ENCODE data around the gene BCLAF3. TPM values are rescaled to one million over a fixed set of nuclear protein-coding genes. Genes with fewer than 3 reads are reported as not detected.

BCLAF3 gene
- total and polyA plus RNA-seq, 7 donors = 4.3 to 16.3 (median 9.6) TPM

- no peak for DNase-seq
- Histone ChIP-seq H3K36me3 (no peaks in the 10 kb centered on the region), H3K4me1 (no peaks in the 10 kb centered on the region), H3K27me3 (no peaks in the 10 kb centered on the region), H3K27ac (no peak overlapping the region), H3K4me3 (no peak overlapping the region), H3K9me3 (no peaks in the 10 kb centered on the region)
- no peak for TF ChIP-seq EP300 (IDR thresholded peaks at IDR 0.05)
- no peak for TF ChIP-seq POLR2A (IDR thresholded peaks at IDR 0.05)
- TF ChIP-seq CTCF (IDR thresholded peaks at IDR 0.05) = no peak
- TF ChIP-seq POLR2AphosphoS5 (IDR thresholded peaks at IDR 0.05) = no peak
- intact Hi-C loops (cut with DNase I) = no loop called here
- WGBS, 2 donors = 59 to 82% methylated on average over 8 of the region's 8 CpGs
These were observed 37.7 kb upstream of the BCLAF3 start for GRCh38 chrX:20028588-20028987.

GRCh38 chrX:20026278-20026677 lies 35.4 kb upstream of the BCLAF3 start:
- TF ChIP-seq POLR2AphosphoS5 (IDR thresholded peaks at IDR 0.05) = no peak
- no peak for TF ChIP-seq CTCF (IDR thresholded peaks at IDR 0.05)
- TF ChIP-seq POLR2A (IDR thresholded peaks at IDR 0.05) = no peak
- no peak for TF ChIP-seq EP300 (IDR thresholded peaks at IDR 0.05)
- Histone ChIP-seq H3K4me1 (no peaks in the 10 kb centered on the region), H3K4me3 (no peak overlapping the region), H3K27ac (no peak overlapping the region), H3K9me3 (no peaks in the 10 kb centered on the region), H3K36me3 (no peaks in the 10 kb centered on the region), H3K27me3 (no peaks in the 10 kb centered on the region)
- WGBS, 2 donors = 25 to 30% methylated on average over 2 of the region's 2 CpGs
- no peak for DNase-seq
- intact Hi-C loops (cut with DNase I) = no loop called here

- Histone ChIP-seq H3K27me3 (no peaks in the 10 kb centered on the region), H3K4me1 (no peaks in the 10 kb centered on the region), H3K27ac (no peak overlapping the region), H3K9me3 (no peaks in the 10 kb centered on the region), H3K4me3 (no peak overlapping the region), H3K36me3 (no peaks in the 10 kb centered on the region)
- TF ChIP-seq POLR2AphosphoS5 (IDR thresholded peaks at IDR 0.05) = no peak
- TF ChIP-seq POLR2A (IDR thresholded peaks at IDR 0.05) = no peak
- no peak for TF ChIP-seq EP300 (IDR thresholded peaks at IDR 0.05)
- TF ChIP-seq CTCF (IDR thresholded peaks at IDR 0.05) = no peak
- intact Hi-C loops (cut with DNase I) = no loop called here
- DNase-seq = no peak
- WGBS, 2 donors = 93 to 95% methylated on average over 6 of the region's 6 CpGs
These were observed 29.0 kb upstream of the BCLAF3 start for GRCh38 chrX:20019672-20020365.

GRCh38 chrX:20016616-20016945 lies 25.7 kb upstream of the BCLAF3 start:
- 85 to 90% methylated on average over 2 of the region's 2 CpGs for WGBS, 2 donors
- TF ChIP-seq EP300 (IDR thresholded peaks at IDR 0.05) (no peak), POLR2AphosphoS5 (IDR thresholded peaks at IDR 0.05) (no peak), POLR2A (IDR thresholded peaks at IDR 0.05) (no peak), CTCF (IDR thresholded peaks at IDR 0.05) (no peak)
- intact Hi-C loops (cut with DNase I) = no loop called here
- H3K4me1 ChIP-seq = no peaks in the 10 kb centered on the region
- no peaks in the 10 kb centered on the region for H3K36me3 ChIP-seq
- H3K27ac ChIP-seq = no peak overlapping the region
- H3K9me3 ChIP-seq = no peaks in the 10 kb centered on the region
- no peaks in the 10 kb centered on the region for H3K27me3 ChIP-seq
- H3K4me3 ChIP-seq = no peak overlapping the region
- no peak for DNase-seq
